MM.1S (cell line): ENCODE data around the gene CABP4.

Experiments used
- DNase-seq: peaks from one replicate; pipeline ENCODE4 v3.0.0-alpha.2; 2015
- H2AFZ ChIP-seq: fragments of 300-600 bp; sonication (generic); 2 replicates; pipeline ENCODE4 v1.6.0; 2016; ENCODE audit warnings: antibody characterized with exemption, low read length
- H3F3A ChIP-seq: fragments of 300-600 bp; sonication (generic); 2 replicates; pipeline ENCODE4 v1.6.1; 2016; ENCODE audit warnings: mild to moderate bottlenecking, antibody characterized with exemption, low read length, moderate library complexity, mixed read lengths; ENCODE audit not compliant: insufficient read depth
- H3K27ac ChIP-seq: fragments of 300-600 bp; sonication (generic); 2 replicates; pipeline ENCODE4 v1.5.1; 2016; ENCODE audit warnings: mild to moderate bottlenecking, low read length
- H3K27me3 ChIP-seq: fragments of 300-600 bp; sonication (generic); replicated peaks from 2 replicates; pipeline ENCODE4 v1.6.0; 2016; ENCODE audit warnings: low read length; ENCODE audit not compliant: insufficient read depth
- H3K36me3 ChIP-seq: fragments of 300-600 bp; sonication (generic); replicated peaks from 2 replicates; pipeline ENCODE4 v1.6.1; 2016; ENCODE audit warnings: mild to moderate bottlenecking, low read length, mixed read lengths; ENCODE audit not compliant: insufficient read depth
- H3K4me1 ChIP-seq: fragments of 300-600 bp; sonication (generic); 2 replicates; pipeline ENCODE4 v1.6.1; 2016; ENCODE audit warnings: low read length, mixed read lengths
- H3K4me2 ChIP-seq: fragments of 300-600 bp; sonication (generic); 2 replicates; pipeline ENCODE4 v1.6.0; 2016; ENCODE audit warnings: low read depth, low read length
- H3K4me3 ChIP-seq: fragments of 300-600 bp; sonication (generic); 2 replicates; pipeline ENCODE4 v1.5.1; 2016; ENCODE audit warnings: low read length, mixed read lengths
- H3K79me2 ChIP-seq: fragments of 300-600 bp; sonication (generic); 2 replicates; pipeline ENCODE4 v1.6.1; 2016; ENCODE audit warnings: mixed run types, low read length, mixed read lengths
- H3K9ac ChIP-seq: fragments of 300-600 bp; sonication (generic); 2 replicates; pipeline ENCODE4 v1.6.1; 2016; ENCODE audit warnings: low read length, mixed read lengths
- H3K9me2 ChIP-seq: fragments of 300-600 bp; sonication (generic); replicated peaks from 2 replicates; pipeline ENCODE4 v1.6.1; 2016; ENCODE audit warnings: mild to moderate bottlenecking, low read length, mixed read lengths; ENCODE audit not compliant: insufficient read depth
- H3K9me3 ChIP-seq: fragments of 300-600 bp; sonication (generic); replicated peaks from 2 replicates; pipeline ENCODE4 v1.6.1; 2016; ENCODE audit warnings: mild to moderate bottlenecking, low read length, mixed read lengths; ENCODE audit not compliant: insufficient read depth
- H4K20me1 ChIP-seq: fragments of 300-600 bp; sonication (generic); 2 replicates; pipeline ENCODE4 v1.6.1; 2016; ENCODE audit warnings: mild to moderate bottlenecking, low read length, moderate library complexity, mixed read lengths; ENCODE audit not compliant: insufficient read depth
- EZH2 ChIP-seq: fragments of 300-600 bp; sonication (generic); optimal IDR thresholded peaks from 2 replicates; pipeline ENCODE3; 2017; ENCODE audit warnings: low read depth, mild to moderate bottlenecking, antibody characterized with exemption, low read length, mixed read lengths
- EZH2phosphoT487 ChIP-seq: fragments of 300-600 bp; sonication (generic); IDR thresholded peaks from 2 replicates; pipeline ENCODE4 v1.6.1; 2018; ENCODE audit warnings: antibody characterized with exemption, low read length
- TF ChIP-seq, protein P1 (sequence below): fragments of 300-600 bp; sonication (generic); IDR thresholded peaks from 2 replicates; pipeline ENCODE4 v1.5.1; 2016; ENCODE audit warnings: antibody characterized with exemption, low read length, mixed read lengths

The CABP4 gene

DNA sequence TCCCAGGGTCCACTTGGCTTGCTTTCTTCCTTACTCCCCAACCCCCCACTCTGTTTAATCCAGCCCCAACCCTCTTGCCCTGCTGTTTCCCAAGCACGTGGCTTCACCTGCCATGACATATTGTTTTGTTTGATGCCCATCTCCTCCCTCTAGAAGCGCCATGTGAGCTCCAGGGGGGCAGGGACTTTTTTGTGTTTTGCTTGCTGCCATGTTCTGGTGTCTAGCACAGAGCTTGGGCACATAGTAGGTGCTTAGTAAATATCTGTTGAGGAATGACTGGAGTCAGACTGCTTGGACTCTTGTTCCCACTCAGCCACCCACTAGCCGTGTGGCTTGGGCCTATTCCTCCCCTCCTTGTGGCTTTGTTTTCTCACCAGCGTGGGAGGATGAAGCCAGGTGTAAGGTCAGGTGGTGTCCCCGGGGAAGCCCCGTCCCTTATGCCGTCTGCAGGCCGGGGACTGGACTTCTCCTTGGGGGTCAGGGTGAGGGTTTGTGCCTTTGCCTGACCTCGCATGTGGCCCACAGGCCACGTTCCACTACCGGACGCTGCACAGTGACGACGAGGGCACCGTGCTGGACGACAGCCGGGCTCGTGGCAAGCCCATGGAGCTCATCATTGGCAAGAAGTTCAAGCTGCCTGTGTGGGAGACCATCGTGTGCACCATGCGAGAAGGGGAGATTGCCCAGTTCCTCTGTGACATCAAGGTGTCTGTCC is 31.5 kb downstream of the CABP4 start:
- H3K4me3 ChIP-seq: no peak overlapping the region
- H3K9me3 ChIP-seq: no peaks in the 10 kb centered on the region
- no peaks in the 10 kb centered on the region for H3F3A ChIP-seq
- no peaks in the 10 kb centered on the region for H3K36me3 ChIP-seq
- no peaks in the 10 kb centered on the region for H3K9me2 ChIP-seq
- H3K27me3 ChIP-seq: no peaks in the 10 kb centered on the region
- no peak for DNase-seq
- H4K20me1 ChIP-seq: no peaks in the 10 kb centered on the region
- H2AFZ ChIP-seq: no peak overlapping the region
- H3K27ac ChIP-seq: no peak overlapping the region
- peaks cover 26% of the 10 kb centered on the region for H3K79me2 ChIP-seq
- no peak overlapping the region for H3K9ac ChIP-seq
- no peak overlapping the region for H3K4me2 ChIP-seq
- TF ChIP-seq EZH2 (no peak), EZH2phosphoT487 (no peak)
- TF ChIP-seq, protein P1, sequence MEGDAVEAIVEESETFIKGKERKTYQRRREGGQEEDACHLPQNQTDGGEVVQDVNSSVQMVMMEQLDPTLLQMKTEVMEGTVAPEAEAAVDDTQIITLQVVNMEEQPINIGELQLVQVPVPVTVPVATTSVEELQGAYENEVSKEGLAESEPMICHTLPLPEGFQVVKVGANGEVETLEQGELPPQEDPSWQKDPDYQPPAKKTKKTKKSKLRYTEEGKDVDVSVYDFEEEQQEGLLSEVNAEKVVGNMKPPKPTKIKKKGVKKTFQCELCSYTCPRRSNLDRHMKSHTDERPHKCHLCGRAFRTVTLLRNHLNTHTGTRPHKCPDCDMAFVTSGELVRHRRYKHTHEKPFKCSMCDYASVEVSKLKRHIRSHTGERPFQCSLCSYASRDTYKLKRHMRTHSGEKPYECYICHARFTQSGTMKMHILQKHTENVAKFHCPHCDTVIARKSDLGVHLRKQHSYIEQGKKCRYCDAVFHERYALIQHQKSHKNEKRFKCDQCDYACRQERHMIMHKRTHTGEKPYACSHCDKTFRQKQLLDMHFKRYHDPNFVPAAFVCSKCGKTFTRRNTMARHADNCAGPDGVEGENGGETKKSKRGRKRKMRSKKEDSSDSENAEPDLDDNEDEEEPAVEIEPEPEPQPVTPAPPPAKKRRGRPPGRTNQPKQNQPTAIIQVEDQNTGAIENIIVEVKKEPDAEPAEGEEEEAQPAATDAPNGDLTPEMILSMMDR: no peak
- peaks cover 20% of the 10 kb centered on the region for H3K4me1 ChIP-seq

DNA sequence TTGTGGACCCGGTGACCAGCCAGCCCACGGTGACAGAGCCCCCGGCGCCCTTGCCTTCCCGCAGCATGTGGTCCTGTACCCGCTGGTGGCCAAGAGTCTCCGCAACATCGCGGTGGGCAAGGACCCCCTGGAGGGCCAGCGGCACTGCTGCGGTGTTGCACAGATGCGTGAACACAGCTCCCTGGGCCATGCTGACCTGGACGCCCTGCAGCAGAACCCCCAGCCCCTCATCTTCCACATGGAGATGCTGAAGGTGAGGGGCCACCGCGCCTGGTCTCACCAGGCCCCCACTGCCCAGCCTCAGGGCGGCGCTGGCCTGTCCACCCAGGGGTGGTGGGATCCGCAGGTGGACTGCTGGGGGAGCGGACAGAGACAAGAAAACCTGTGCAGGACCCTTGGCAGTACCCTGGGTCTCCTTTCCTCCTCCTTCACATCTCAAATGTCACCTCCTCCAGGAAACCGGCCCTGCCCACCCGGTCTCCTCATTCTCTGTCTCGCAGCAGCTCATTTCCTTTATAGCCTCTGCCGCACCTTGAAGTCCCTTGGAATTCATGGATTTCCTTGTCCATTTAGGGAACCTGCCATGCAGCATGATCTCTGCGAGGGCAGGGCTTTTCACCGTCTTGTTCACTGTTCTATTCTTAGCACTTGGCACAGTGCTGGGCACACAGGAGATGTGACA is 34.2 kb downstream of the CABP4 start:
- H3K4me3 ChIP-seq: no peak overlapping the region
- H3K27me3 ChIP-seq: no peaks in the 10 kb centered on the region
- H3K9ac ChIP-seq: no peak overlapping the region
- no peak for DNase-seq
- H3K27ac ChIP-seq: no peak overlapping the region
- no peaks in the 10 kb centered on the region for H3K36me3 ChIP-seq
- no peaks in the 10 kb centered on the region for H4K20me1 ChIP-seq
- peaks cover 16% of the 10 kb centered on the region for H3K79me2 ChIP-seq
- no peak overlapping the region for H3K4me2 ChIP-seq
- no peak for TF ChIP-seq EZH2phosphoT487
- TF ChIP-seq, protein P1: no peak
- no peak for TF ChIP-seq EZH2
- H3K9me2 ChIP-seq: no peaks in the 10 kb centered on the region
- no peak overlapping the region for H2AFZ ChIP-seq
- no peaks in the 10 kb centered on the region for H3F3A ChIP-seq
- H3K4me1 ChIP-seq: peaks cover 10% of the 10 kb centered on the region
- H3K9me3 ChIP-seq: no peaks in the 10 kb centered on the region

DNA sequence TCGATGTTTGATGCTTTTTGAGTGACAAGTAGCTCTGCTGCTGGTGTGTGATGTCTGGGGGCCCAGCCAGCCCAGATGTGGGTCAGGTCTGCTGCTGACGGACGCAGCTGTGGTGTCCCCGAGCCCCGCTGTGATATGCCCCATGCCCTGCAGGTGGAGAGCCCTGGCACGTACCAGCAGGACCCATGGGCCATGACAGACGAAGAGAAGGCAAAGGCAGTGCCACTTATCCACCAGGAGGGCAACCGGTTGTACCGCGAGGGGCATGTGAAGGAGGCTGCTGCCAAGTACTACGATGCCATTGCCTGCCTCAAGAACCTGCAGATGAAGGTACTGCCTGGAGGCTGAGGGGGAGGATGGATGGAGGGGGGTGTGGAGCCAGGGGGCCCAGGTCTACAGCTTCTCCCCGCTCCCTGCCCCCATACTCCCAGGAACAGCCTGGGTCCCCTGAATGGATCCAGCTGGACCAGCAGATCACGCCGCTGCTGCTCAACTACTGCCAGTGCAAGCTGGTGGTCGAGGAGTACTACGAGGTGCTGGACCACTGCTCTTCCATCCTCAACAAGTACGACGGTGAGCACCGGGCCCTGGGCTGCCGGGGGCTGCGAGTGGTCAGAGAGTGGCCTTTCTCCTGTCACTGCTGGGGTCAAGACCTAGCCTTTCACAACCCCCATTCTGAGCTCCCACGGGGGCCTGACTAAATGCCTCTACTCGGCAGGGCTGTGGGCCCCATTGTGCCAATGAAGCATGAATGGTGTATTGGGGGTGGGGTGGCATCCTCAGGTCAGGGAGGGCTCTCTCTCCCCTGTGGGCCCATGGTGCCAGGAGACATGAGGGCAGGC is 35.0 kb downstream of the CABP4 start:
- TF ChIP-seq EZH2phosphoT487 (no peak), EZH2 (no peak)
- TF ChIP-seq, protein P1: no peak
- Histone ChIP-seq H3K79me2 (peaks cover 8% of the 10 kb centered on the region), H3K9ac (no peak overlapping the region), H2AFZ (no peak overlapping the region), H4K20me1 (no peaks in the 10 kb centered on the region), H3K4me2 (no peak overlapping the region), H3K9me3 (no peaks in the 10 kb centered on the region), H3K4me3 (no peak overlapping the region), H3K36me3 (no peaks in the 10 kb centered on the region), H3F3A (no peaks in the 10 kb centered on the region), H3K9me2 (no peaks in the 10 kb centered on the region), H3K27me3 (no peaks in the 10 kb centered on the region), H3K4me1 (peaks cover 10% of the 10 kb centered on the region), H3K27ac (no peak overlapping the region)
- no peak for DNase-seq
